Right lobe of liver (tissue), 6 donors: Measurements from ENCODE around the gene LZIC. TPM values are rescaled to one million over a fixed set of nuclear protein-coding genes. Genes with fewer than 3 reads are reported as not detected.
A peak's percentile ranks its signal among the peaks of the same experiment; 100 is the strongest.

ENCODE experiments used
- ATAC-seq, 4 donors: fragments of 200-7000 bp; cut with Tn5 transposase; one replicate each; pipeline ENCODE4 v1.9.1; 2020; ENCODE audit warnings: mild to moderate bottlenecking in 4 of 4, moderate library complexity in 4 of 4
- DNase-seq, 3 donors: peaks; one replicate each; pipeline ENCODE4 v3.0.0-alpha.2; 2020
- H3K27ac ChIP-seq, 3 donors: fragments of 200-600 bp; one replicate each; pipeline ENCODE4 v1.8.0; 2022
- H3K27me3 ChIP-seq, 2 donors: fragments of 200-600 bp; one replicate each; pipeline ENCODE4 v1.8.0; 2022
- H3K36me3 ChIP-seq, 4 donors: fragments of 200-600 bp; sonication (generic) in 1 of 4; one replicate each; pipeline versions ENCODE4 v1.5.1 to v1.8.0; 2017 to 2022; ENCODE audit warnings: control low read depth in 1 of 4
- H3K4me1 ChIP-seq, 4 donors: fragments of 200-600 bp; sonication (generic) in 1 of 4; one replicate each; pipeline versions ENCODE4 v1.5.1 to v1.8.0; 2017 to 2022; ENCODE audit warnings: control low read depth in 1 of 4
- H3K4me3 ChIP-seq, 3 donors: fragments of 200-600 bp; one replicate each; pipeline ENCODE4 v1.8.0; 2022
- H3K9me3 ChIP-seq, 4 donors: fragments of 200-600 bp; sonication (generic) in 1 of 4; one replicate each; pipeline versions ENCODE4 v1.5.1 to v1.8.0; 2017 to 2022; ENCODE audit warnings: control low read depth in 1 of 4
- POLR2A ChIP-seq: fragments of 450-650 bp; IDR thresholded peaks from one replicate; pipeline ENCODE4 v1.6.1; 2017; ENCODE audit warnings: antibody characterized with exemption, mild to moderate bottlenecking
- WGBS: methylation state at CpG from one replicate; pipeline ENCODE4 v1.1.6; 2018; ENCODE audit warnings: low coverage, low lambda C conversion rate; ENCODE audit not compliant: insufficient coverage; ENCODE audit errors: missing lambda C conversion rate; 5-methylcytosine and 5-hydroxymethylcytosine counted together
- intact Hi-C, 2 donors: fragments of 100-400 bp; cut with DNase I; formaldehyde crosslinking; loops; one replicate each; pipeline versions ENCODE4 v1.11.2 to v1.14.1; 2022
- long read RNA-seq: library from polyadenylated mRNA; unstranded; transcript quantifications from one replicate; pipeline ENCODE4 v2.0.0, GENCODE V29; 2019
- total RNA-seq, 6 experiments: library from RNA; depleted of rRNA in 2 of 6; stranded (reverse); fragments of >200 nt in 2 of 6; fragmentation: NEBNext Ultra II Directional in 3 of 6; extraction: Animal tissue kit (Norgen Biotek cat#: 25700) in 3 of 6; gene quantifications; one replicate each; pipeline versions ENCODE4 v1.1.0 to v1.2.4, GENCODE V29; 2016 to 2023
- TF ChIP-seq, protein P1 (sequence below), 4 donors: fragments of 200-600 bp in 3 of 4; fragments of 450-650 bp in 1 of 4; IDR thresholded peaks; one replicate each; pipeline versions ENCODE4 v1.5.1 to v1.8.0; 2016 to 2022; ENCODE audit warnings: antibody characterized with exemption in 4 of 4, mild to moderate bottlenecking in 2 of 4
- donor health status: DM: no; HTN: yes; CAD: no.
- donor health status: DM: no; HTN: no; CAD: no.
- donor health status: DM: no; HTN: no; CAD: no.
- donor health status: DM: no; HTN: yes; CAD: no.
- donor health status: DM: no; HTN: yes; CAD: no.

LZIC gene
- total RNA-seq = 10 to 100 TPM; 10.6 to 18.5 (median 15.9) TPM
- long read RNA-seq, partial matches to known transcripts = 1 of 9 reads
- long read RNA-seq, other reads (novel, unspliced or antisense) = 3 of 9 reads

DNA sequence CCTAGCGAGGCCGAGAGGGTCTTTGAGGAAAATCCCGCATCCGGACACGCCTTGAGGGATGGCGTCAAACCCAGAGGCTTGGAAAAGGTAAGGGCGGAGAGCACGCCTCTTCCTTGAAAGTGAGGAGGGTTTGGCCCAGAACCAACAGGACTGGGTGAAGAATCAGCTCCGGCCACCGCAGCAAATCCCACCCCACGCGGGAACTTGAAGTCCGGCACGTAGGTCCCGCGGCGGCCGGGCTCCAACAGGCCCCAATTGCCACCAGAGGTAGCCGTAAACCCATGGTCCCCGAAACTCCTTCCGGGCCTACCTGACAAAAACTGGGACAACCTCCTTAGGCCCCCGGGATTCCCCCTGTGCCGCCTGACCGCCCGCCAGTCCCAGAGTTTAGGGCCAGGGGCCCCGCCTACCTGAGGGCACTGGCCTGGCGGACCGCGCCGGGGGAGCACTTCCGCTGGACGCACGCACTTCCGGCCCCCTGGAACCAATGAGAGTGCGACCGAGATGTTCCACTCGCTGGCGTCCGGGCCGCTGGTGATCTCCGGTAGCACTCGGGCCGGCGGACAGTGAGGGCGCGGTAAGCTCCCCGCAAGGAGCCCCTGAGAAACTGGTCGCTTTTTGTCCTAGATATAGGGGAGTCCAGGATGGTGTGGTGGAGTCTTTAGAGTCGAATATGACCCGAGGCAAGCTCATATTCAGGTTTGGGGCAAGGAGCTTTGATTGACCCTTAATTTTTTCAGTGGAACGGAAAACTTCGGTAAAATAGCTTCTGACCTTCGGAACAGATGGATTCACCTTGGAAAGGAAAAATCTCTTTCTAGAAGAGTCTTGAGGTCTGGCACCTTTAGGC lies at the start of gene LZIC, which contains the start of gene NMNAT1:
TSS of gene LZIC (minus strand) at position 453 of the 850 bp plus-strand sequence. CDS start 6,772 bp downstream, outside the sequence.
TSS of gene NMNAT1 (plus strand) at position 537 of the 850 bp plus-strand sequence. CDS start 28,599 bp downstream, outside the sequence.
- Histone ChIP-seq H3K27me3 (no peaks in the 10 kb centered on the region), H3K36me3 (no peaks in the 10 kb centered on the region), H3K9me3 (no peaks in the 10 kb centered on the region), H3K27ac (peak within 1 kb of the TSS; percentile 78 to 89 (median 79)), H3K4me1 (peaks cover 0 to 15% (median 4%) of the 10 kb centered on the region in 4 donors), H3K4me3 (peak within 1 kb of the TSS; percentile 81 to 88 (median 83))
- TF ChIP-seq, protein P1, sequence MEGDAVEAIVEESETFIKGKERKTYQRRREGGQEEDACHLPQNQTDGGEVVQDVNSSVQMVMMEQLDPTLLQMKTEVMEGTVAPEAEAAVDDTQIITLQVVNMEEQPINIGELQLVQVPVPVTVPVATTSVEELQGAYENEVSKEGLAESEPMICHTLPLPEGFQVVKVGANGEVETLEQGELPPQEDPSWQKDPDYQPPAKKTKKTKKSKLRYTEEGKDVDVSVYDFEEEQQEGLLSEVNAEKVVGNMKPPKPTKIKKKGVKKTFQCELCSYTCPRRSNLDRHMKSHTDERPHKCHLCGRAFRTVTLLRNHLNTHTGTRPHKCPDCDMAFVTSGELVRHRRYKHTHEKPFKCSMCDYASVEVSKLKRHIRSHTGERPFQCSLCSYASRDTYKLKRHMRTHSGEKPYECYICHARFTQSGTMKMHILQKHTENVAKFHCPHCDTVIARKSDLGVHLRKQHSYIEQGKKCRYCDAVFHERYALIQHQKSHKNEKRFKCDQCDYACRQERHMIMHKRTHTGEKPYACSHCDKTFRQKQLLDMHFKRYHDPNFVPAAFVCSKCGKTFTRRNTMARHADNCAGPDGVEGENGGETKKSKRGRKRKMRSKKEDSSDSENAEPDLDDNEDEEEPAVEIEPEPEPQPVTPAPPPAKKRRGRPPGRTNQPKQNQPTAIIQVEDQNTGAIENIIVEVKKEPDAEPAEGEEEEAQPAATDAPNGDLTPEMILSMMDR (IDR thresholded peaks at IDR 0.05) = peak in 1 of 4 donors; percentile 2
- TF ChIP-seq POLR2A = peak; percentile 95
- DNase-seq (peak; percentile 95 to 96 (median 96)), ATAC-seq (peak; percentile 99 to 100 (median 100))
- 2% methylated on average over 27 of the region's 53 CpGs for WGBS
- intact Hi-C loops = loop anchor here in 1 of 2 donors (10.0 kb wide), 1 partner anchor 68 kb away; no protein-coding TSS in a partner anchor

DNA sequence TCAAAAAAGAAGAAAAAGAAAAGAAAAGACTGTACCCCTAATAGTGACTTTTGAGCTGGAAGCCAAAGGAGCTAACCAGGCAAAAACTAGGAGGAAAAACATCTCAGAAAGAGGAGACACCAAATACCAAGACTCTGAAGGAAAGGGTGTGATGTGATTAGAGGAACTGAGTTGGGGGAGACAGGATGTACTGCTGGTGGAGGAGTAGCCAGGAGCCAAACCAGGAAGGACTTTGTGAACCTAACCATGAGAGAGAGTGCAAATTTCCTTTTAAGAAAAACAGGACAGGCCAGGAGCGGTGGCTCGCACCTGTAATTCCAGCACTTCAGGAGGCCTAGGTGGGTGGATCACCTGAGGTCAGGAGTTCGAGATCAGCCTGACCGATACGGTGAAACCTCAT lies 49.7 kb upstream of the LZIC start:
- 100% methylated on average over 1 of the region's 5 CpGs for whole genome bisulfite sequencing
- TF ChIP-seq, protein P1 (IDR thresholded peaks at IDR 0.05) = no peak
- no peak for TF ChIP-seq POLR2A
- H3K36me3 ChIP-seq = no peaks in the 10 kb centered on the region
- H3K27ac ChIP-seq = no peak overlapping the region
- no peak overlapping the region for H3K4me3 ChIP-seq
- DNase-seq (no peak), ATAC-seq (peak in 1 of 4 donors; percentile 15)
- no peaks in the 10 kb centered on the region for H3K9me3 ChIP-seq
- no peaks in the 10 kb centered on the region for H3K27me3 ChIP-seq
- H3K4me1 ChIP-seq = peaks cover 0 to 14% (median 0%) of the 10 kb centered on the region in 4 donors
- intact Hi-C loops = no loop called here

DNA sequence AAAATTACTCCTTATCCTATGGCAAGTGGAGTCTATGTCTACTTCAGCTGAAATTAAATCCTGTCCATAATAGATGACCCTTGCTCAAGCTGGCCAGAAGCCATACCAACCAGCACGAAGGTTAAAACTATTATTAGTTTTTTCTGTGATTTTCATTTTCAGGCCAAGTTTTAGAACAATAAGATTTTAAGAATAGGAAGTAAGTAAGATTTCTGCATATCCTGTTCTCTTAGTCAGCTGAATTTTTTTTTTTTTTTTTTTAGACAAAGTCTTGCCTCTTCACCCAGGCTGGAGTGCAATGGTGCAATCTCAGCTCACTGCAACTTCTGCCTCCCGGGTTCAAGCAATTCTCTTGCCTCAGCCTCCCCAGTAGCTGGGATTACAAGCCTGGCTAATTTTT lies 47.8 kb upstream of the LZIC start:
- no peaks in the 10 kb centered on the region for H3K36me3 ChIP-seq
- no peak overlapping the region for H3K27ac ChIP-seq

DNA sequence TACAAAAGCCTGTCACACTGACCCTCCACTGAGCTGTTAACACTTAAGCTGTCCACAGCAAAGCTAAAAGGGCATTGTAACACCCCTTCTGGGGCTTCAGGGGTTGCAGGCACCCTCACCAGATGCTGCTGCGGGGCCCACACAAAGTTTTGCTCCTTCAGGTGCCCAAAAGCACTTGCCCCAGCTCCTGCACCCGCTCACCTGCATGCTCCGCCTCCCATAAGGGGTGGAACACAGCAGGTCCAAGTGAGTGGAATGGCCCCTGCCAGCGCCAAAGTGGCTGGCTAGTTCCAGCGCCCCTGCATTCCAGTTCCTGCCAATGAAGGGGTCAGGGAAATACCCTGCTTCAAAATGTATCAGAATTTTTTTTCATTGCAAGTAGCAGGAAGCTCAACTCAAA lies 46.6 kb upstream of the LZIC start:
- no peaks in the 10 kb centered on the region for H3K9me3 ChIP-seq
- ATAC-seq (no peak), DNase-seq (no peak)
- H3K27ac ChIP-seq = no peak overlapping the region
- H3K36me3 ChIP-seq = no peaks in the 10 kb centered on the region
- H3K4me1 ChIP-seq = peaks cover 0 to 7% (median 0%) of the 10 kb centered on the region in 4 donors
- no peaks in the 10 kb centered on the region for H3K27me3 ChIP-seq
- no CpG with 5 or more reads among the region's 5 CpGs for WGBS
- H3K4me3 ChIP-seq = no peak overlapping the region
- no peak for TF ChIP-seq POLR2A
- TF ChIP-seq, protein P1 (IDR thresholded peaks at IDR 0.05) = no peak
- intact Hi-C loops = no loop called here

More for the DNA sequence above, 47.8 kb upstream of the LZIC start:
- H3K9me3 ChIP-seq = no peaks in the 10 kb centered on the region
- intact Hi-C loops = no loop called here
- no peak overlapping the region for H3K4me3 ChIP-seq
- TF ChIP-seq, protein P1 (IDR thresholded peaks at IDR 0.05) = no peak
- no peak for TF ChIP-seq POLR2A
- peak; percentile 69 to 77 (median 72) for ATAC-seq
- DNase-seq = peak in 2 of 3 donors; percentile 22 to 51
- H3K27me3 ChIP-seq = no peaks in the 10 kb centered on the region
- H3K4me1 ChIP-seq = peaks cover 0 to 7% (median 0%) of the 10 kb centered on the region in 4 donors
- WGBS = 39% methylated on average over 2 of the region's 2 CpGs
